Thoracic aorta (tissue), 2 donors: ENCODE results near the gene LAPTM5. TPM values are rescaled to one million over a fixed set of nuclear protein-coding genes. Genes with fewer than 3 reads are reported as not detected.

ENCODE experiments used
- ATAC-seq: fragments of 150-250 bp; one replicate; pipeline ENCODE4 v1.8.0; 2017; ENCODE audit warnings: low read depth; ENCODE audit not compliant: insufficient number of reproducible peaks, low FRiP score
- DNase-seq: peaks from one replicate; pipeline ENCODE4 v3.0.0-alpha.2; 2020; ENCODE audit warnings: low spot score
- H3K27ac ChIP-seq, 2 donors: fragments of 200-600 bp; sonication (generic); 1 replicate in 1 of 2; 2 replicates in 1 of 2; pipeline ENCODE4 v1.5.1; 2016; ENCODE audit warnings: mild to moderate bottlenecking in 2 of 2, moderate library complexity in 2 of 2
- H3K27me3 ChIP-seq: fragments of 200-600 bp; sonication (generic); replicated peaks from 2 replicates; pipeline ENCODE4 v1.6.0; 2016; ENCODE audit warnings: mild to moderate bottlenecking; ENCODE audit not compliant: insufficient read depth
- H3K36me3 ChIP-seq: fragments of 200-600 bp; sonication (generic); one replicate; pipeline ENCODE4 v1.5.1; 2016
- H3K4me1 ChIP-seq, 2 donors: fragments of 200-600 bp; sonication (generic); 1 replicate in 1 of 2; 2 replicates in 1 of 2; pipeline versions ENCODE4 v1.5.1 to v1.6.0; 2016; ENCODE audit warnings: low read depth in 2 of 2, mild to moderate bottlenecking in 1 of 2; ENCODE audit not compliant: control insufficient read depth in 1 of 2
- H3K4me3 ChIP-seq: fragments of 200-600 bp; sonication (generic); 2 replicates; pipeline ENCODE4 v1.5.1; 2016; ENCODE audit warnings: mild to moderate bottlenecking
- H3K9me3 ChIP-seq: fragments of 200-600 bp; sonication (generic); 2 replicates; pipeline ENCODE4 v1.5.1; 2016
- CTCF ChIP-seq: fragments of 200-600 bp; sonication (generic); IDR thresholded peaks from one replicate; pipeline ENCODE4 v1.5.1; 2019; ENCODE audit warnings: antibody characterized with exemption
- total RNA-seq, 2 donors: library from RNA; depleted of rRNA; stranded (reverse); fragments of >200 nt; gene quantifications; one replicate each; pipeline versions ENCODE4 v1.1.0 to v1.2.3, GENCODE V29; 2016

The LAPTM5 gene
- total RNA-seq, 2 donors from 2014 or later: 91.0 to 127 TPM

GRCh38 chr1:30762152-30762929 is 4.8 kb upstream of the LAPTM5 start:
- no peak for TF ChIP-seq CTCF
- Histone ChIP-seq H3K27me3 (no peaks in the 10 kb centered on the region), H3K4me3 (no peak overlapping the region), H3K27ac (peak overlapping the region in 1 of 2 donors; percentile 59), H3K36me3 (no peaks in the 10 kb centered on the region), H3K4me1 (peaks cover 13 to 35% of the 10 kb centered on the region in 2 donors), H3K9me3 (no peaks in the 10 kb centered on the region)
- ATAC-seq (no peak), DNase-seq (no peak)

GRCh38 chr1:30761381-30762151 is 4.0 kb upstream of the LAPTM5 start:
- H3K27ac ChIP-seq: no peak overlapping the region
- no peak for TF ChIP-seq CTCF
- H3K36me3 ChIP-seq: no peaks in the 10 kb centered on the region
- DNase-seq (no peak), ATAC-seq (no peak)
- H3K27me3 ChIP-seq: no peaks in the 10 kb centered on the region
- H3K4me3 ChIP-seq: no peak overlapping the region
- no peaks in the 10 kb centered on the region for H3K9me3 ChIP-seq
- peaks cover 13 to 35% of the 10 kb centered on the region in 2 donors for H3K4me1 ChIP-seq

GRCh38 chr1:30760596-30761324 is 3.2 kb upstream of the LAPTM5 start:
- Histone ChIP-seq H3K27me3 (no peaks in the 10 kb centered on the region), H3K9me3 (no peaks in the 10 kb centered on the region), H3K4me1 (peaks cover 13 to 35% of the 10 kb centered on the region in 2 donors), H3K36me3 (no peaks in the 10 kb centered on the region), H3K27ac (no peak overlapping the region), H3K4me3 (no peak overlapping the region)
- DNase-seq: no peak
- TF ChIP-seq CTCF: no peak
- no peak for ATAC-seq

- DNase-seq (no peak), ATAC-seq (no peak)
- Histone ChIP-seq H3K9me3 (no peaks in the 10 kb centered on the region), H3K4me1 (peaks cover 13 to 35% of the 10 kb centered on the region in 2 donors), H3K27ac (no peak overlapping the region), H3K4me3 (no peak overlapping the region), H3K36me3 (no peaks in the 10 kb centered on the region), H3K27me3 (no peaks in the 10 kb centered on the region)
- no peak for TF ChIP-seq CTCF
Observed at GRCh38 chr1:30759718-30760281, 2.2 kb upstream of the LAPTM5 start.
